SH-SY5Y (cell line): ENCODE data around the gene PLAC9.

Source experiments
- GATA2 ChIP-seq: IDR thresholded peaks from 2 replicates; pipeline ENCODE4 v1.6.1; 2011; ENCODE audit warnings: mild to moderate bottlenecking, low read depth, low read length
- GATA3 ChIP-seq: IDR thresholded peaks from 2 replicates; pipeline ENCODE4 v1.6.1; 2011; ENCODE audit warnings: low read depth, mild to moderate bottlenecking, low read length, moderate library complexity

DNA sequence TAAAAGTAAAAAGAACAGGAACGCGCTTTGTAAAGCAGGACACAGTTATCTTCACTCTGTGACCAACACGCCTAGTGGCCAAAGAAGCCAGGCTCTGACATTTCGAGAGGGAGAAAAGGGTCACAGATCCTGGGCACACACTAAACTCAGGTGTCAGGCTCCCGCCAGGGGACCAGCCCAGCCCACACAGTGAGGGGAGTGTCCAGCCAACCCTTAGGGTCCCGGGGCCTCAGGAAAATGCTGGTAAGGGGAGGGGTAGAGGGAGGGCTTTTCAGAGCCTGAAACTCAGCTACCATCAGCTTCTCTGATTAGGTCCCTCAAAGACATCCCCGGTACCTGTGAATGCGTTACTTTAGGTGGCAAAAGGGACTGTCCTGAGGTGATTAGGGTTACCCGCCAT lies 56.2 kb downstream of the PLAC9 start:
- TF ChIP-seq GATA2: no peak
- no peak for TF ChIP-seq GATA3
